GM13976 (cell line): ENCODE measurements around the gene TRMT6.

Experiments used
- DNase-seq: peaks from one replicate; pipeline ENCODE4 v3.0.0; 2012; ENCODE audit warnings: low spot score
- CTCF ChIP-seq: IDR thresholded peaks from 2 replicates; pipeline ENCODE4 v1.5.1; 2012; ENCODE audit warnings: borderline replicate concordance, mild to moderate bottlenecking; ENCODE audit not compliant: insufficient read depth; ENCODE audit errors: extremely low read depth, missing control alignments, control extremely low read depth
- in situ Hi-C: fragments of 300-500 bp; cut with MboI; formaldehyde crosslinking; loops from one replicate; pipeline ENCODE4 v1.12.0; 2022; ENCODE audit warnings: low sequenced_read_pairs, mixed read lengths, inconsistent platforms; ENCODE audit not compliant: unreplicated experiment

The TRMT6 gene

GRCh38 chr20:5925551-5925950 lies 24.8 kb downstream of the TRMT6 start:
- DNase-seq: no peak
- no peak for TF ChIP-seq CTCF
- in situ Hi-C loops: no loop called here

- no peak for DNase-seq
- TF ChIP-seq CTCF: no peak
- in situ Hi-C loops: no loop called here
Measured at GRCh38 chr20:5923493-5923892, 26.8 kb downstream of the TRMT6 start.

DNA sequence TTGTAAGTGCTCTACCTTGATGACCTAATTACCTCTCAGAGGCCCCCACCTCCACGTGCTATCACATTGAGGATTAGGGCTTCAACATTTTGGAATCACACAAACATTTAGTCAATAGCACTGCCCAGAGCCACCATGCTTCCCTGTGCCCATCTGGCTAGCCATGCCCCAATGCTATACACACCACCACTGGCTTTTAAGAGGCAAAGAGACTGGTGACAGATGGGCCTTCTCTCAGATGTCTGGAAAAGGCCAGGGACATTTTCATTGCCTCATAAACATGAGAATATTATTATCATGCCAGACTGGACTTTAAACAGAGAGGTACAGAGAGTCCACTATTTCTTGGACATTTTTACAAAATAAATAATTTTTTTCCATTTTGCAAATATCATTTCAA lies 29.8 kb downstream of the TRMT6 start:
- no peak for TF ChIP-seq CTCF
- DNase-seq: no peak
- in situ Hi-C loops: no loop called here

DNA sequence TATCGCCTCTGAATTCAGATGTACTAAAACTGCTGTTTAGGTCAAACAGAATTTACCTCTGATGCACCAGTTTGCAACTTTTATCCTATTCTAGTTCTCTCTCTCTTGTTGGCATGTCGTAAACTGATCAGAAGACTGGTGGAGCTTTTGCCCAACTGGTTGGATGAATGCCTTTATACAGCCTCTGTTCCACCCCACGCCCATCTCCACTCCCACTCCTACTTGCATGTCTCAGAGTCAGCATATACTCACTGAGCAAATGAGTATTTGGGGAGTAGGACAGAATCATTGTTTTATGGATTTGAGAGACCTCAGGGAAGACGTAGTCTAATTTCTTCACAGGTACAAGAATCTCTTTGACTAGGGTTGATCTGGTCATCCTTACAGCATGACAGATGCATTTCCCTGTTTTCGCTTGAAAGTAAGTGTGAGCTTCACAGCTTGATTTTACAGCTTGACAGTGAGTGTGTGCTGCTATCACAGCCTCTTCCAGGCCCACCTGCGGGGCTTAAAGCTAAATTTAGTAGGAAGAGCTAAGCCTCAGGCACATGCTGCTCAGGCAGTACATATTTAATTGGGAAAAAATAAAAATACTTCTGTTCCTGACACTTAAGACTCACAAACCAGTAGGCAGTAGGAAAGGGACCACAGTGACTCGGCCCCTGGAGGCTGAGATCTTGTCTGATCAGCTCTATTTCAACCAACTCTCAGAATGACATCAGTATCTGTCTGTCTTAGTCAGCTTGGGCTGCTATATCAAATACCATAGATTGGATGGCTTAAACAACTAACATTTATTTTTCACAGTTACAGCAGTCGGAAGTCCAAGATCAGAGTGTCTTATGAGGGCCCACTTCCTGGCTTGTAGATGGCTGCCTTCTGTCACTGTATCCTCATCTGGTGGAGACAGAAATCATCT lies 30.4 kb downstream of the TRMT6 start:
- DNase-seq: no peak
- TF ChIP-seq CTCF: no peak
- in situ Hi-C loops: no loop called here

- no peak for TF ChIP-seq CTCF
- DNase-seq: no peak
- in situ Hi-C loops: no loop called here
Measured at GRCh38 chr20:5918856-5919625, 31.3 kb downstream of the TRMT6 start.

DNA sequence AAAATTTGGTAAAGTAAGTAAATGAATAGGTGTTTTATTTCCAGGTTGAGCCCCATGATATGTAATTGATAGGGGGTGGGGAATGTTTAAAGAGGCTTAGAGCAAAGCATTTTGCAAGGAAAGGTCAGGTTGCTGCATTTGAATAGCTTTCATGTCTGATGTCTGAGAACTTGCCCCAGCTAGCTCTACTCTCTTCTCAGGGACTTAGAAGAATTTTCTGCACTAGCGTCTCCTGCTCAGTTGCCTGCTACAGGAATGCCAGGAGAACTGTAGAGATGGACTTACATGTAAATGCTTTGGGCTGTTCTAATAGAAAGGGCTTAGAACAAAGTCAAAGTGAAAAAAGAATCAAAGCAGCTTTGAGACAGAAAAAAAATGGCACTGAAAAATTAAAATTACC lies 35.5 kb downstream of the TRMT6 start:
- no peak for DNase-seq
- TF ChIP-seq CTCF: no peak
- in situ Hi-C loops: no loop called here
